ENCODE data around the gene MYOF.
A peak's percentile ranks its signal among the peaks of the same experiment; 100 is the strongest.
"Not testable (repeated sequence)": the region's sequence is repeated elsewhere in the genome, so short reads cannot be mapped to it uniquely, and the experiment has no call there.

The MYOF gene

DNA sequence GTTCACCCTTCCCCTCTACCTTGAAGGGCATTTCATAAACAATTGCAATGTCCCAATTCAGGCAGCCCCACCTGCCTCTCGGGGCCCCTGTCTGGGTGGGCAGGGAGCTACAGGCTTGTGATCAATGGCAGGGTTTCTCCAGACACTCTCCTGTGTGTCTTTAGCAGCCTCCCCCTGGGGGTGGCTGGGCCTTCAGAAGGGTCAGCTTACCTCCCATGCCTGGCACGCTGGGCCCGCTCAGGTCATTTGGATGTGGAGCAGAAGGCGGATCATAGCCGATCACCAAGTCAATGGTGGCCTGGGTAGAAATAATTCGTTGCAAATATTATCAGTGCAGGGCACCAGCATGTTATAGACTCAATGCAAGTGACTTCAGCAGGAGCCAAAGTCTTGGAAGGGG lies 56.3 kb downstream of the MYOF start:
- no peak for DNase-seq (ENCODE audit: low spot score)

DNA sequence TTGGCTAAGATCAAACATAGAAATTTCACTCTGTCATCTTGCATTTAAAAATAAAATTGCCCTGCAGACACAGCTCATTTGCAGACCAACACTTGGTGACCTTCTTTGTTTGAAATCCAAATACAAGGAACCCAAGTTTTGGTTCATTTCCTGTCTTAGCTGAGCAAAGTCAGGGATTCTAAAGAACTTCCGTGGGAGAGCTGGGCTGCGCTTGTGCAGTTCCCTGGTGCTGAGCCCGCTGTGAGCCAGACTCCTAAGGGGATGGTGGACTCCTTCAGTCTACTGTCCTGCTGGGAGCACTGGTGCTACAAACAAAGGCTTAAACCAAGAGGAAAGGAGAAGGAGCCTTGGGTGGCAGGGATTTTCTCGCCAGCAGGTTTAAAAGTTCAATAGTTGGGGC lies 60.0 kb downstream of the MYOF start:
- no peak for DNase-seq (ENCODE audit: low spot score)

DNA sequence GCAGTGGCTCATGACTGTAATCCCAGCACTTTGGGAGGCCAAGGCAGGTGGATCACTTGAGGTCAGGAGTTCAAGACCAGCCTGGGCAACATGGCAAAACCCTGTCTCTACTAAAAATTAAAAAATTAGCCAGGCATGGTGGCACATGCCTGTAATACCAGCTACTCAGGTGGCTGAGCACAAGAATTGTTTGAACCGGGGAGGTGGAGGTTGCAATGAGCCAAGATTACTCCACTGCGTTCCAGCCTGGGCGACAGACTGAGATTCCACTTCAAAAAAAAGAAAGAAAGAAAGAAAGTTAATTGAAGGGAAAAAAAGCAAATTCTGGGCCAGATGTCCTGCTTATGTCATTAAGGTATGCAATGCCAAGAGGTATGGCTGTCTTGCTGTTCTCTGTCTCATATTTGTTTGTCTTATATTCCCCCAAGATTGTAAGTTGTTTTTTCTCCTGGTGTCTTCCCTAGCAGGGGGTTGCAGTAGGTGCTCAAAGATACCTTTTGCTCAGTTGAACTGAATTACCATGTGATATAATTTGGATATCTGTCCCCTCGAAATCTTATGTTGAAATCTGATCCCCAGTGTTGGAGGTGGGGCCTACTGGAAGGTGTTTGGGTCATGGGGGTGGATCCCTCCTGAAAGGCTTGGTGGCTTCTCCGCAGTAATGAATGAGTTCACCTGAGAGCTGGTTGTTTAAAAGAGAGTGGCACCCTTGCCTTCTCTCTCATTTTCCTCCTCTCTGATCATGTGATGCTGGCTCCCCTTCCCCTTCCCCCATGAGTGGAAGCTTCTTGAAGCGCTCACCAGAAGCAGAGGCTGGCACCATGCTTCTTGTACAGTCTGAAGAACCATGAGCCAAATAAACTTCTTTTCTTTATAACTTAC lies 60.9 kb downstream of the MYOF start:
- no peak for DNase-seq (ENCODE audit: low spot score)

DNA sequence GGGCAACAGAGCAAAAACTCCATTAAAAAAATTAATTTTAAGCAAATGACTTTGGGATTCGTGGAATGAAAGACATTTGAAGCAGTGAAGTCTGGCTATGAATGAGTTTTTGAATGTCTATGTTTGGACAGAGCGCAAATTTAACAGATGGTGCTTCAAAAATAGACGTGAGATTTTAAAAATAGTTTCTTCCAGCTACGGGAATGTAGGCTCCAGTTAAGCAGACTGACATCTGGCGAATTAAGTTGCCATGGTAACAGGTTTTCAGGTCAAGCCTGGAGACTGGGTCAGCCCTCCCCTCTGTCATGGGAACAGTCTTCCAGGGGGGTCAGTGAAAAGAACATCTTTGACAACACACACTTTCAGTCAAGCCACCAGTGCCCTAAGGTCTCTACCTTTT lies 62.0 kb downstream of the MYOF start:
- no peak for DNase-seq (ENCODE audit: low spot score)

DNA sequence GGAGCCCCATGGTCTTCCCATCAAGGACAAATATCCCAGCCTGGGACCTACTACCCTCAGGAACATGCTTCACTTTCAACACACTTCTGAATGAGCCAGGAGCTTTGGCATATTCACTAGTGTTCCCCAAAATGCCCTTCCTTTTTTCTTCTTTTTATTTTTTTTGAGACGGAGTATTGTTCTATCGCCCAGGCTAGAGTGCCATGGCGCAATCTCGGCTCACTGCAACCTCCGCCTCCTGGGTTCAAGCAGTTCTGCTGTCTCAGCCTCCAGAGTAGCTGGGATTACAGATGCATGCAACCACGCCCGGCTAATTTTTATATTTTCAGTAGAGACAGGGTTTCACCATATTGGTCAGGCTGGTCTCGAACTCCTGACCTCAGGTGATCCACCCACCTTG lies 63.1 kb downstream of the MYOF start:
- not testable (repeated sequence) for DNase-seq (ENCODE audit: low spot score)

DNA sequence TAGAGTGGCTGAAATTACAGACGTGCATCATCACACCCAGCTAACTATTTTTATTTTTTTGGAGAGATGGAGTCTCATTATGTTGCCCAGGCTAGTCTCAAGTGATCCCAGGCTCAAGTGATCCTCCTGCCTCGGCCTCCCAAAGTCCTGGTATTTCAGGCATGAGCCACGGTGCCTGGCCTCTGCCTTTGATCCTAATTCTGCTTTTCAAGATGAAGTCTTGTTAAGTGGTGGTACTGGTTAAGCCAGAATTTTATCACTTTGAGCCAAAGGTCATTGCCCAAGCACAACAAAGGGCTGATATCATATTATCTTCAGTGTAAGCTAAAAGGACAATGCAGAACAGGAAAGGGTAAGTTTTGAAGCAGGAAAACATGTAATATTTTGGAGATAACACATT lies 64.2 kb downstream of the MYOF start:
- no peak for DNase-seq (ENCODE audit: low spot score)

DNA sequence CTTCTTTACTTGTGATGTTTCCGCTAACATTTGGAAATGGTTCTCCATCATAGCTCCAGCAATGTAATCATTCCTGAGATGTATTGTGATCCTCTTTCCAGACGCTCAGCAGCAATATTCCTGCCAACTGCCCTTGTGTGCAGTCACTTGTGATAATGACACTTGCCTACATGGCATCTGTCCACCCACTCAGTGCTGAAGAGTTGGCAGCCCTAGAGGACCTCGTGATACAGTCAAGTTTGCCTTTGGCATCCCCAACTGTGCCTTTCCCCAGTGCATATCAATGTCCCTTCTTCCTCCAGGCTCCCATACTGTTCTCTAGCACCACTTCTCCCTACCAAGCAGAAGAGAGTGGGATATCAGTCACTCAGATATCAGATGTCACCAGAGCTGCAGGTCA lies 64.9 kb downstream of the MYOF start:
- no peak for DNase-seq (ENCODE audit: low spot score)

DNA sequence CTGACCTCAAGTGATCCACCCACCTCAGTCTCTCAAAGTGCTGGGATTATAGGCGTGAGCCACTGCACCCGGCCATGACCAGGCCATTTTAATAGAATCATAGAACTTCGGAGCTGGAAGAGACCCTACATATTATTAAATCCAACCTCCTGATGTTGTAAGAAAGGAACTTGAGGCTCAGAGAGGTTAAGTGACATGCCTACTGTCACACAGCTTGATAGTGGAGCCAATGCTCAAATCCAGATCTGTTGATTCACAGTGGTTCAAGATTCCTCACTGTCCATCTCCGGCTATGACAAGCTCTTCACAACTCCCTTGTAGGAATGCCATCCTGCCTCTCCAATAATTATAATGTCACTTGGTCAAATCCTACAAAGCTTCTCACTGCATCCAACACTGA lies 65.3 kb downstream of the MYOF start:
- DNase-seq (ENCODE audit: low spot score), result no peak

DNA sequence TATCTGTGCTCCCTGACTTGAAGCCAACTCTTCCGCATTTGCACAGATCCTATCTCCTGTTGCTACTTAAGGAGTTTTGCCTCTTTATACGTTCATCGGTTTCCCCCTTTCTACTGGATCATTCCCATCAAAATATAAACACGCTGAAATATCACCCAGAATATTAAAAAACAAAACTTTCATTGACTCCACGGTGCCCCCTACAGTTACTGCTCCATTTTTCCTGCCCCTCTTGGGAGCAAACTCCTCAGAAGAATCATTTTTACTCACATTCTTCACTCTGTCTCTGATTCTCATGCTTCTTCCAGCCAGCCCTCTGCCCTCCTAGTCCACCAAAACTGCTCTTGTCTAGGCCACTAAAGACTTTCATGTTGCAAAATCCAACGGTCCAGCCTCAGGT lies 66.4 kb downstream of the MYOF start:
- DNase-seq (ENCODE audit: low spot score), result no peak

DNA sequence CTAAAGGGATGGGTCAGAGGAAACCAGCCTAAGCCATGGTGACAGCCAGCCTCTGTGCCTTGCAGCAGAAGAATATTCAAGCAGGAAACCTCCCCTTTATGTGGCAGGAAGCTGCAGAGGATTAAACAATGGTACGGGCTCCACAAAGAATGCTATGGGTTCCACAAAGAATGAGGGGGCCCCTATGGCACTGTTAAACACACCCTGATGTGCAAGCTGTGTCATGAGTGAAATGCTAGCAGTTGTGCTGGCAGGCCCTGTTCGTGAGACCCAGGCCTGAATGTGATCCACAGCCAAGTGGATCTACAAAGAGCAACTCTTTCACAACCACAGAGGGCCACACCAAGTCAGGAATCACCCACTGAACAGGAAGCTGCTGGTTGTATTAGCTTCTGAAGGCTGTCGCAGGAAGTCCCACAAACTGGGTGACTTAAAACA lies 68.9 kb downstream of the MYOF start:
- no peak for DNase-seq (ENCODE audit: low spot score)

DNA sequence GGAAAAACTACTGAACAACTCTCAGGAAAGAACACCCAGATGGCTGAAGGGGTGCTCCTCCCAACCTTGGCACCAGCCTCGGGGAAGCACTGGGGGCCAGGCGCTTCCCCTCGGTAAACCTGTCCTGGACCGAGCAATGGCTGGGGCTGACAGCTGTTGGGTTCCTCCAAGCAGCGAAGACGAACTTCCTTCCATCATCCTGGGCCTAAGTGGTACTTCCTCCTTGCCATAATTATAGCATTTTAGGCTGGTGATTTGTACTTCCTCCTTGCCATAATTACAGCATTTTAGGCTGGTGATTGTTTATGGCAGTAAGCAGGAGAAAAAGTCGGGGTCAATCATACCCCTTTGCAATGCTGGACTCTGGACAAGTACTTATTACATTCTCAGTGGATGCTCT lies 69.3 kb downstream of the MYOF start:
- DNase-seq (ENCODE audit: low spot score), result no peak

DNA sequence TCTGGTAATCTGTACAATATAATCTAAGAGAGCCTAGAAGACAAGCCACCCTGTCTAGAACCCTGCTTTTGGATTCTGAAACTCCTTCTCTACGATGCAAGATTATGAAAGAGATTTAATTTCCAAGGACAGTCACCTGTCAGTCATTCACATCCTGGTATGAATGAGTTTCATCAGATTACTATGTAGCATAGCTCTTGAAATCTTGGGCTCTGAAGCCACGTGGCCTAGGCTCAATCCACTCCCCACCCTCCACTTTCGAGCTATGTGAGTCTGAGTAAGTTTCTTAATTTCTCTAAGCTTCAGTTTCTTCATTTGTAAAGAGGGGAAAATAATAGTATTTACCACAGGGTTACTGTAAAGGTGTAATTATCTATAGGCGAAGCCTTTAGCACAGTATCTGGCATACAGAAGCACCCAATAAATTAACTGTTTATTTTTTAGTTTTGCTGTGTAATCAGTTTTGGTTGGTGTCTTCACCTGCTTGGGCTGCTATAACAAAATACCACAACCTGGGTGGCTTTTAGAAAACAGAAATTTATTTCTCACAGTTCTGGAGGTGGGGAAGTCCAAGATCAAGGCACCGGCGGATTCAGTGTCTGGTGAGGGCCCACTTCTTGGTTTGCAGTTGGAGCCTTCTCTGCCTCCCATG lies 71.3 kb downstream of the MYOF start:
- no peak for DNase-seq (ENCODE audit: low spot score)

DNA sequence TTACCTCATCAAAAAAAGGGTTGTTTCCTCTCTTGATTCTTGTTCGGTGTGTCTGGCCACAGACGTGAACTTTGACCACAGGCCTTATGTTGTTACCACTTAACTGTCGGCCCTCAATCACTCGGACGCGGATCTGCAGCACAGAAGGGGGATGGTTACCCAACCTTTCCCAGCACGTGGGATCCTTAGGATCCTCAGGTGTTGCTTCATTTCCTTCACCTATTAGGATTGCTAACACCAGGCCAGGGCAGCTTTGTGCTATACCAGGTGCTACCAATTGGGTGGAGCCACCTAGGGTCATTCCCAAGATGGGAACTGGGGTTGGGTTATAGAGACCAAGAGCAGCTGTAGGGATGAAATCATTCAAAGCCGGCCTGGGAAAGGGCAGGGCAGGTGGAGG lies 73.4 kb downstream of the MYOF start:
- DNase-seq (ENCODE audit: low spot score), result no peak

DNA sequence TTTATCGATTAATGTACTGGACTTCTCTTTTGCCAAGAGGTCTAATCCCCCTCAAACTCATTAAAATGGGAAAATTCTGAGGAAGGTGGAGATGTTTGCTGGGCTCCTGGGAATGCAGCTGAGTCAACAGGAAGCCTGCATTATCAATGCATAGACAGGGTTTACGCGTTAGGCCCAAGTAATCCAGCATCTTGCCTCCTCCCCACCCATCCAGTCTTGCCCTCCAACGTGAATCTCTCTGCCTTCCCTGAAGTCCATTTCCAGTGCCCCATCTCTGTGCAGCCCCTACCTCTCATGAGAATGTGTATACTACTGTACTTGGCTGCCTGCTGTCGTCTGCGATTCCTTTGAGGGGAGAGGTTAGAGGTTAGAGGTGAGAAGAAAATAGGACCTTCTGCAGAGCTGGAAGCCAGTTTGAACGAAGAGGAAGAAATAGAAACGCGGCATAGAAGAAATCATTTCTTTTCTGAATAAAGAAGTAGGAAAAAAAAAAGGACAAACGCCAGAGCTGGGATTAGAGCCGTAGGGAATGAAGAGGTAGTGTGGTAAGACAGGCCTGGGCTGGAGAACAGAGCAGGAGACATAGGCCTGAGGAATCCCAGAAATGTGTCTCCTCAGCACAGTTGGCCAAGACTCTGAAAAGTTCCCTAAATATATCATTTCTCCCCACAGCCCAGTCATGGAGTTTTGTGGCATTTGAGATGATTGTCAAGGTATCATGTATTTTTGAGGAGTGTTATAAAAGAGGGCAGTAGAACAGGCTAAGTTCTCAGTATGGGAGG lies 75.6 kb downstream of the MYOF start:
- peak; percentile 31 for DNase-seq (ENCODE audit: low spot score)

DNA sequence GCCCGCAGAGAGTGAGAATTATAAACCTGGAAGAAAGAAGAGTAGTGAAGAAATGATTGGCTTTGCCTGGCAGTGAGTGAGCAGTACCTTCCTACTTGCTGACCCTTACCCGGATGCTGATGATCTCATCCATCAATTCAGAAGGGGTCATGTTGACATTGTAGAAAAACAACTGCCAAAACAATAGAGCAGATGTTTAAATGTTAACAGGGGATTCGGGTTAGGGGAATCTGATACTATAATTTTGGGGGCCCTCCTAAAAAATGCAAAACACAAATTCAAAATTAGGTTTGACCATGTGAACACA lies 78.1 kb downstream of the MYOF start:
- DNase-seq (ENCODE audit: low spot score), result no peak

DNA sequence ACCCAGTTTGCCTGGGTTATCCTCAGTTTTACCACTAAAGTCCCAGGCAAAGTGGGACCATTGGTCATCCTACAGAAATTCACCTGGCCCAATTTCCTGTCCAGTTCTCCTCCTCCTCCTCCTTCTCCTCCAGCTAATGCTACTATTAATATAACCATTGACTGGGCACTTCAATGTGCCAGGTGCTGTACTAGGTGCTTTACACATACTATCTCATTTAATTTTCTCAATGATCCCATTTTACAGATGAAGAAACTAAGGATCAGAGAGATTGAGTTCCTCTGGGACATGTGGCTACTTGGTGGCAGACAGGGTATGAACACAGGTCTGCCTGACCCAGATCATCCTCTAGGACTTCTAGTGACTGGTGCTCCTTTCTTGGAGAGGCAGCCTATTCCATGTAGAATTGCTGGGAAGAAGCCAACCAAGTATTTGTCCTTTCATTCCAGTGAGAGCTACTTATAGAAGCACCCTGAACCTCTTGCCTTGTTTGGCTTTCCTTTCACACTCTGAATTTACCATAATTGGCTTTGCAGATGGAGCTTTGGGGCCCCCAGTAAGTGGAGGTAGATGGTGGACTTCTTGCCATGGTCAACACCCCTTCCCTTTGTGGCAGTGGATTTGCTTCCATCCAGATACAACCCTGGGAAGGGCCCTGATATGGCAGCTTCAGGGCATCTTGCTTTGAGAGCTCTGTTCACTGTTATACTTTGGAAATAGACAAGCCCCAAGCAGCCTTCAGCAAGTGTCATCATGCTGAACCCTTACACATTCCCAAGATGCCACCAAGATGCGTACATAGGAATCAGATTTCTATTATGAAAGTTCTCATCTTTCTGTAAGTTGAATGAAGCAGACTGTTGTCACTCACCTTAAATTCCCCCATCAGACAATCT lies 78.7 kb downstream of the MYOF start:
- no peak for DNase-seq (ENCODE audit: low spot score)

DNA sequence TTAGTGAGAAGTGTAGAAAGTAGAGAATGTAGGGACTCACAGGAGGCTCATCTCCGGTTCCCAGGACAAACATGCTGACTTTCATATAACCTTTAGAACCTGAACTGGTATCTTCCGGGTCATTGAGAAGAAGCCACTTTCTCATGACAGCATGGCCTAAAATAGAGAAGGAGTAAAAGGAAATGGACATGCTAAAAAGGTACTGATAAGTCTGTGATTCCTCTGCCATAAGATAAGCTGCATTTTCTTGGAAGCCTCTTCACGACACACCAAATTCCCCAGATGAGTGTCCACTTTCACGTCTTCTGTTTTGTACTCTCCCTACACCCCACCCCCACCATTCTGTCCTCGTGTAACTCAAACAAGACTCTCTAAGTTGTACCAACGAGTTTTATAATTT lies 79.9 kb downstream of the MYOF start:
- DNase-seq (ENCODE audit: low spot score), result no peak

DNA sequence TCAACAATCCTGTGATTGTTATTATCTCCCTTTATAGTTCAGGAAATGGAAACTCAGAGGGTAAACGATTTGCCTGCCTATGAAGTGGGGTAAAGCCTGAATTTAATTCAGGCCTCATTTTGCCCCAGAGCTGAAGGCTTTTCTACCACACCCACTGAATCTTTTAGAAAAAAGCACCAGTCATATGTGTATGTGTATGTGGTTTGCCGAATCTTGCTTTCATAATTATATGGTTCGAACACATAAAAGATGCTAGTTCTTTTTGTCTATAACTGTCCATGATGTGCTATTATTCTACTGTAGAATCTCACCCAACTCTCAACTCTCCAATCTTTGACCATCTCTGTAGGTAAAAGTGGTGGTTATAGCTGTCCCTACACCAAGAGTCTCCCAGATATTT lies 83.6 kb downstream of the MYOF start:
- no peak for DNase-seq (ENCODE audit: low spot score)

DNA sequence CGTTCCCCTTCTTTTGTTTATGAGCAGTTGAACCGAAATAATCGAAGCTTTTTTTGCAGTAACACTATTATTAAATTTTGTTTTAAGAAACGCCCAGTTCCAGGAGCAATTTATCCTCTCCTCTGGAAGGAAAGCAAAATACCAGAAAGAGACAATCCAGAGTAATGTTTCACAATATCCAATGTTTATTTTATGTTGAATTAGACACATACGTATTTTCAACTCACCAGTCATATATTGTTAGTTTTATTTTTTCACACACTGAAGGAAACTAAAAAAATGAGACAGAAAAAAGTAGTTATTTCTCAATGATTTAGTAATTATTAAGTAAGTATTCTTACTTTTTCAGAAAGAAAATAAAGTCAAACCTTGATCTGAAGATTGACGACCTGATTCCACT lies 85.1 kb downstream of the MYOF start:
- DNase-seq (ENCODE audit: low spot score), result no peak

DNA sequence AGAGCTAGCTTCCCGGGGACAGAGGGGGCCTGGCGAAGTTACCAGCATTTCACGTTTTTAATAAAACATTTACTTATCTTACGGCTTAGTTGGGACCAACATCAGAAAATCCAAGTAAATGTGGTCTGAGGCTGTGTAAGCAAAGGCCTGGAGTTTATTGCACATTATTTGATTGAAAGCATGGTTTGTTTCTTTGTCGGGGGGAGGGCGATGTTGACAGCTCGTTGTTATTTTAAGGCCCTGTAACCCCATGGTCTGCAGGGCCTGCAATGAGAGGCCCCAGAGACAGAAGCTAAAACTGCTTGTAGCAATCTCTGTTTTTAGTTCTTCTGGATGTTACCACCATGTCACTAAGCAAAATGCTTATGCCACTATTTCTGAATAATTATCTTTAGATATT lies 88.9 kb downstream of the MYOF start:
- no peak for DNase-seq (ENCODE audit: low spot score)

DNA sequence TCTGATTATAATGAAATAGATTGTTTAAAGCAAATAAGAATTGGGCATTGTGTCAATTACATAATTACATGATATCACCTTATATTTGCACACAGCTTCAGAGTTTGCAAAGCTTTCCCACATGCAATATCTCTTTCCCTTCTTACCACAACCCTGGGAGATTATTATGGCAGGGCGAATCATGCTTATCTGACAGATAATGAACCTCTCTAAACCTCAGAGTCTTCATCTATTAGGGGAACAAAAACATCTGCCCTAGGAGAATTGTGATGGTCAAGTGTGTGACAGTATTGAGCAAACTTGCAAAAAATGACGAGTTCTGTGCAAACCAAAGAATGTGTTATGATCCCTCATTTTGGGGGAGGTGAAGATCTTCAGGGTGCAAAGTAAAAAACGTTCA lies 90.0 kb downstream of the MYOF start:
- DNase-seq (ENCODE audit: low spot score), result no peak
